ENCODE results near the gene ETV4. TPM values are rescaled to one million over a fixed set of nuclear protein-coding genes. Genes with fewer than 3 reads are reported as not detected.

The ETV4 gene
- total and polyA plus RNA-seq, 2 of the 13 experiments (the other 11 are each of a cell fraction or from before 2014, with no cell fraction given), result 128 to 330 TPM

- TF ChIP-seq ZNF142 (CRISPR knock-in tag; IDR thresholded peaks at IDR 0.05), result no peak
- TF ChIP-seq ZNF180 (CRISPR knock-in tag; IDR thresholded peaks at IDR 0.05; ENCODE audit: borderline replicate concordance, low read depth), result no peak
- no peak for TF ChIP-seq ZNF607 (CRISPR knock-in tag; IDR thresholded peaks at IDR 0.05; ENCODE audit: borderline replicate concordance)
- no peak for TF ChIP-seq NR1H2 (CRISPR knock-in tag; IDR thresholded peaks at IDR 0.05; ENCODE audit: borderline replicate concordance, low read depth)
- TF ChIP-seq HNRNPL (IDR thresholded peaks at IDR 0.05; ENCODE audit: low read depth, low read length), result 0 out of 2 replicates have a peak, but pooled peaks have one; percentile 59
- TF ChIP-seq BRF2 (CRISPR knock-in tag; IDR thresholded peaks at IDR 0.05), result no peak
- TF ChIP-seq FOSL1 (CRISPR knock-in tag; IDR thresholded peaks at IDR 0.05; ENCODE audit: borderline replicate concordance), result no peak
- TF ChIP-seq ZBTB25 (CRISPR knock-in tag; IDR thresholded peaks at IDR 0.05), result no peak
- TF ChIP-seq ZNF720 (CRISPR knock-in tag; IDR thresholded peaks at IDR 0.05), result no peak
- TF ChIP-seq ZNF234 (CRISPR knock-in tag; conservative IDR thresholded peaks at IDR 0.05), result no peak
- TF ChIP-seq ZNF280D (CRISPR knock-in tag; IDR thresholded peaks at IDR 0.05), result no peak
- no peak for TF ChIP-seq LCORL (IDR thresholded peaks at IDR 0.05)
- 0 out of 2 replicates have a peak, but pooled peaks have one; percentile 1 for TF ChIP-seq LCORL (CRISPR knock-in tag; IDR thresholded peaks at IDR 0.05)
- TF ChIP-seq SRSF9 (IDR thresholded peaks at IDR 0.05; ENCODE audit: borderline replicate concordance, insufficient read depth, low read depth, low read length, poor library complexity, severe bottlenecking), result no peak
- TF ChIP-seq ZNF33B (CRISPR knock-in tag; IDR thresholded peaks at IDR 0.05), result no peak
- TF ChIP-seq ZNF879 (CRISPR knock-in tag; IDR thresholded peaks at IDR 0.05), result no peak
Observed at GRCh38 chr17:43574348-43574747, 28.2 kb upstream of the ETV4 start (continued).
